Esophagus squamous epithelium (tissue), 5 donors: Measurements from ENCODE around the gene SRP54. TPM values are rescaled to one million over a fixed set of nuclear protein-coding genes. Genes with fewer than 3 reads are reported as not detected.

Experiments
- DNase-seq: peaks from one replicate; lab custom pipeline; 2025; lab: John Stamatoyannopoulos, UW
- H3K27ac ChIP-seq, 4 donors: fragments of 200-600 bp; sonication (generic); one replicate each; pipeline ENCODE4 v1.5.1; 2016 to 2019; ENCODE audit warnings: mild to moderate bottlenecking in 1 of 4
- H3K27me3 ChIP-seq, 4 donors: fragments of 200-600 bp; sonication (generic); 1 replicate in 3 of 4; 2 replicates in 1 of 4; pipeline versions ENCODE4 v1.5.1 to v1.6.0; 2017 to 2021; ENCODE audit warnings: antibody characterized with exemption in 1 of 4
- H3K36me3 ChIP-seq, 3 donors: fragments of 200-600 bp; sonication (generic); one replicate each; pipeline ENCODE4 v1.5.1; 2016 to 2019
- H3K4me1 ChIP-seq, 3 donors: fragments of 200-600 bp; sonication (generic); one replicate each; pipeline ENCODE4 v1.5.1; 2017 to 2019
- H3K4me3 ChIP-seq, 4 donors: fragments of 200-600 bp; sonication (generic); 1 replicate in 3 of 4; 2 replicates in 1 of 4; pipeline ENCODE4 v1.5.1; 2016 to 2019; ENCODE audit warnings: mild to moderate bottlenecking in 2 of 4, moderate library complexity in 1 of 4
- H3K9me3 ChIP-seq, 3 donors: fragments of 200-600 bp; sonication (generic); one replicate each; pipeline ENCODE4 v1.5.1; 2016 to 2019
- CTCF ChIP-seq, 6 experiments: fragments of 450-650 bp in 4 of 6; fragments of 200-600 bp in 2 of 6; sonication (generic) in 2 of 6; IDR thresholded peaks; one replicate each; pipeline ENCODE4 v1.5.1; 2016 to 2019; ENCODE audit warnings: antibody characterized with exemption in 6 of 6, mild to moderate bottlenecking in 4 of 6, moderate library complexity in 4 of 6
- POLR2A ChIP-seq, 4 donors: fragments of 450-650 bp; IDR thresholded peaks; one replicate each; pipeline ENCODE4 v1.6.1; 2017; ENCODE audit warnings: antibody characterized with exemption in 4 of 4, mild to moderate bottlenecking in 4 of 4, moderate library complexity in 3 of 4
- WGBS, 2 donors: methylation state at CpG; one replicate each; pipeline ENCODE4 v1.1.5; 2018; 5-methylcytosine and 5-hydroxymethylcytosine counted together
- intact Hi-C: fragments of 100-400 bp; cut with DNase I; formaldehyde crosslinking; loops from one replicate; pipeline ENCODE4 v1.15.0; 2022
- total RNA-seq, 4 donors: library from RNA; depleted of rRNA; stranded (reverse); fragments of >200 nt; gene quantifications; one replicate each; pipeline ENCODE4 v1.1.0, GENCODE V29; 2016
- donor health status: DM: yes; HTN: yes; CAD: no.

SRP54 gene
- total RNA-seq, 4 donors from 2014 or later: 46.2 to 53.0 (median 49.6) TPM

- DNase-seq: no peak
- Histone ChIP-seq H3K9me3 (no peaks in the 10 kb centered on the region), H3K36me3 (no peaks in the 10 kb centered on the region), H3K4me1 (peaks cover 4 to 56% (median 21%) of the 10 kb centered on the region in 3 donors), H3K27me3 (no peaks in the 10 kb centered on the region), H3K4me3 (peak overlapping the region; percentile 68 to 90 (median 84)), H3K27ac (peak overlapping the region; percentile 93 to 97 (median 96))
- peak in 4 of 6 experiments; percentile 7 to 37 (median 25) for TF ChIP-seq CTCF (IDR thresholded peaks at IDR 0.05)
- no peak for TF ChIP-seq POLR2A (IDR thresholded peaks at IDR 0.05)
- intact Hi-C loops: loop anchor here (5.0 kb wide), 1 partner anchor 65 kb away; the partner anchor contains the start of gene FAM177A1
- WGBS, 2 donors: 1% methylated on average over 16 to 17 of the region's 17 CpGs
Measured at GRCh38 chr14:34981743-34982420, 910 bp upstream of the SRP54 start.

GRCh38 chr14:34983148-34983760 lies 462 bp downstream of the SRP54 start:
- TF ChIP-seq POLR2A (IDR thresholded peaks at IDR 0.05): no peak
- no peak for TF ChIP-seq CTCF (IDR thresholded peaks at IDR 0.05)
- no peaks in the 10 kb centered on the region for H3K27me3 ChIP-seq
- H3K4me3 ChIP-seq: peak overlapping the region; percentile 68 to 90 (median 84)
- DNase-seq: no peak
- H3K36me3 ChIP-seq: no peaks in the 10 kb centered on the region
- WGBS, 2 donors: 1% methylated on average over 10 to 15 of the region's 28 CpGs
- intact Hi-C loops: loop anchor here (5.0 kb wide), 1 partner anchor 64 kb away; the partner anchor contains the start of gene FAM177A1
- peak overlapping the region; percentile 93 to 97 (median 96) for H3K27ac ChIP-seq
- H3K4me1 ChIP-seq: peaks cover 4 to 64% (median 21%) of the 10 kb centered on the region in 3 donors
- no peaks in the 10 kb centered on the region for H3K9me3 ChIP-seq

GRCh38 chr14:34983786-34984185 lies 994 bp downstream of the SRP54 start:
- 18 to 25% methylated on average over 3 of the region's 3 CpGs for WGBS, 2 donors
- H3K4me3 ChIP-seq: peak overlapping the region; percentile 68 to 90 (median 84)

GRCh38 chr14:34985740-34986139 lies 2.9 kb downstream of the SRP54 start:
- peaks cover 4 to 62% (median 19%) of the 10 kb centered on the region in 3 donors for H3K4me1 ChIP-seq

More at GRCh38 chr14:34983786-34984185, 994 bp downstream of the SRP54 start:
- peak overlapping the region in 3 of 4 donors; percentile 93 to 96 (median 95) for H3K27ac ChIP-seq
- TF ChIP-seq CTCF (IDR thresholded peaks at IDR 0.05) (no peak), POLR2A (IDR thresholded peaks at IDR 0.05) (no peak)
- DNase-seq: no peak
- no peaks in the 10 kb centered on the region for H3K9me3 ChIP-seq
- no peaks in the 10 kb centered on the region for H3K27me3 ChIP-seq
- peaks cover 4 to 64% (median 21%) of the 10 kb centered on the region in 3 donors for H3K4me1 ChIP-seq
- H3K36me3 ChIP-seq: no peaks in the 10 kb centered on the region
- intact Hi-C loops: loop anchor here (5.0 kb wide), 1 partner anchor 64 kb away; the partner anchor contains the start of gene FAM177A1

More at GRCh38 chr14:34985740-34986139, 2.9 kb downstream of the SRP54 start:
- Histone ChIP-seq H3K4me3 (no peak overlapping the region), H3K36me3 (no peaks in the 10 kb centered on the region), H3K27me3 (no peaks in the 10 kb centered on the region), H3K27ac (no peak overlapping the region), H3K9me3 (no peaks in the 10 kb centered on the region)
- intact Hi-C loops: no loop called here
- DNase-seq: no peak
- WGBS, 2 donors: 87 to 94% methylated on average over 3 of the region's 3 CpGs
- TF ChIP-seq POLR2A (IDR thresholded peaks at IDR 0.05): no peak
- TF ChIP-seq CTCF (IDR thresholded peaks at IDR 0.05): no peak
